NCI-H1105 treated with DMSO at 0.1 percent for 48 hours (cell line): Measurements from ENCODE around the gene SYT2.
"Not testable (repeated sequence)": the region's sequence is repeated elsewhere in the genome, so short reads cannot be mapped to it uniquely, and the experiment has no call there.

Source experiments
- DNase-seq: peaks from one replicate; lab custom pipeline; 2025; lab: John Stamatoyannopoulos, UW

The SYT2 gene

DNA sequence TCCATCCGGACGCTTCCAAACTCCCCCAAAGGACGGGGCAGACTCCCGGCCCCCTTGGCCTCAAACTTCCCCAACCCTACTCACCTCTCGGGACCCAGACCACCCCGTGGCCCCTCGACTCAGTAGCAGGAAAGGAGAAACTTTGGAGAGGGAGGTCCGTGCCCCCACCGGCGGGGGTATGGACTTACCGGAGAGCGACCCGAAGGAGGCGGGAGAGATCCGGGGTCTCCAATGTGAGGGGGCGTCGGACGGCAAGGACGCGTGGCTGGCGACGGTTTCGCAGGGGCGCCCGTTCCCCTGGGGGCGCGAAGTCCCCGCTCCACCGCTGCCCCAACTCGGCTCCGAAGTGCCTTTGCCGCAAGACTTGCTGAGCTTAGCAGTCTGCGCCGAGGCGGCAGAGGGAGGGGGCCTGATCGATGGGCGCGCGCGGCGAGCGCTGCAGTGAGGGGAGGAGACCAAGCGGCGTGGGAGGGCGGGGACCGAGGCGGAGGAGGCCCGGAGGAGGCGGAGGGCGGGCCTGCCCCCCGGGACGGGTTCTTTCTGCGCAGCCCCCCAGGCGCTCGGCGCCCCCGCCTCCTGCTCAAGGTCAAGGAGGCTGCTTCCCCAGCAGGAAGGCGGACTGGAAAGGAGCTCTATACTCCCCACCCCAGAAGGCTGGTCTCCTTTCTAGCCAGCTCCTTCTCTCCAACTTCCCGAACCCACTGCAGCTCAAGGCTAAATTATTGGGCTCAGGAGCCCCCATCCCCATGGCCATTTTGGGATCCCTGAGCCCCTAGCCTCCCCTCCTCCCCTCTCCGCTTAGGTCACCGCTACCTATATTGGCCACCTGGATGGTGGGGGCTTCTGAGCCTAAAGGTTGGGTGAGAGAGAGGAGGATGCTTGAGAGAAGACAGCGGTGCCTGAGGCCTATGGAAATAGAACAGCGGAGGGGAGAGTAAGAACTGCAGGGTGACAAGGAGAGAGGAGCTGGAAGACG is at the start of gene SYT2:
SYT2 (minus strand) TSS at position 385 of the 976 bp plus-strand sequence. CDS start 104,682 bp downstream, outside the sequence.
- DNase-seq: peak; percentile 75

DNA sequence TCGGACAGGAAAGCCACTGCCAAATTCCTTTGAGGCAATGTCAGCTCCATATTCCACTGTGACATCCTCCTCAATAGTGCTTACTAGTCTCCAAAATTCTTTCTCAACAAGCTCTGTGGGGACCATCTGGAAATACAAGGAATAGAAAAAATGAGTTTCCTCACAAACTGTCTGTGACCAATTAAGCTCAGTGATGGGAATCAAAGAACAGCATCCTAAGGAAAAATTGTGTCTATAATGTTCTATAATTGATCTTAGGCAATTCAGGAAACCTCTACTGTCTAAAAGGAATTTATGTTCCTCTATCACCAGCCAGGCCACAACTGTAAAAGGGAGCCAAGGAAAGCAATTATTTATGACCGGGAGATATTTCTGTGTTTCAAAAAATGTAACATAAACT is 46.1 kb upstream of the SYT2 start:
- DNase-seq: no peak

DNA sequence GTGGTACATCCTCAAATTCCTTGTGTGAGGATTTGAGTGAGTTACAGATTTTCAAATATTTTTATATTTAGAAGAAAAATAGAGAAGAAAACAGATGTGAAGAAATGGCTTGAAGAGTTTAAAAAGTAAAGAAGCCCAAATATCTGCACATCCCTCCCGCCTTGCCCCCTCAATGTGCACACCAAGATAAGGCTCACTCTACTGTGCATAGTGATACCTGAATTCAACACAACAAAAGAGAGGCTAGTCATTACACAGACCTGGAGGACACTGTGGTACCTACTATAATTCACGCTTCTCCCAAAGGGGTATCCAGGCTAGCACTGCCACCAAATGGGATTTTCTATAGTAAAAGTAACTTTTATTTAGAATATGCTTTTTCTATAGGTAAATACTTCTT is 44.0 kb upstream of the SYT2 start:
- DNase-seq: no peak

DNA sequence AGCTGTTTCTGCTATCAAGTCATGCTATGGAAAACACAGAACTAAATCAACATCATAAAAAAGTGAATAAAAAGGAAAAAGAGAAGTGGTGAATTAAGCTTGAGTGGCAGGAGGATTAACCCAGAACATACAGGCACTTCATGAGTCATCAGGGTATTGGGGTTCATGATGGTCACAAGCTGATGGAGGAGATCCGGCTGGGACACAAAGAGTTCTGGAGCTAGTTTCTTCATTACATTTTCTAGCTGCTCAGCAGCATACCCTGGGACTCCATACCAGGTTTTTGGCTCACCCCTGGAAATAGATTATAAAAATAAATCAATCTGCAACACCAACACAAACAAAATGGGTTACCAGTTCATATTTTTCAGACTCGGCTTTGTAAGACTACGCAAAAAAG is 42.5 kb upstream of the SYT2 start:
- DNase-seq: no peak

DNA sequence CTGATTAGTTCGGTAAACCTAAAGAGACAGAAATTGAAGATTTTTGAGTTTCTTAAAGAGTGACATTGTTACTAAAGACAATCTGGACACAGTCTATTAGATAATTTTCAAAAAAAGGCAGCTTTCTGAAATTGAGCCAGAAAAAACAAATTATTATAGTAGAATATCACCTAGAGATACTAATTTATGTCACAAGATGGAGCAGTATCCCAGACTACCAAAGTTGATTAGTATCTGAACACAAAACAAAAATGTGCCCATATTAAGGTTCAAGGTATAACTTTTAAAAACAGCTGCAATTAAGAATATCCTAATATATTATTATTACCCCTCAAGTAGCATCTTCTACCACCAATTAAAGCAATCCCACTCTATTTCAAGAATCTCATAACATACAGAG is 40.5 kb upstream of the SYT2 start:
- no peak for DNase-seq

DNA sequence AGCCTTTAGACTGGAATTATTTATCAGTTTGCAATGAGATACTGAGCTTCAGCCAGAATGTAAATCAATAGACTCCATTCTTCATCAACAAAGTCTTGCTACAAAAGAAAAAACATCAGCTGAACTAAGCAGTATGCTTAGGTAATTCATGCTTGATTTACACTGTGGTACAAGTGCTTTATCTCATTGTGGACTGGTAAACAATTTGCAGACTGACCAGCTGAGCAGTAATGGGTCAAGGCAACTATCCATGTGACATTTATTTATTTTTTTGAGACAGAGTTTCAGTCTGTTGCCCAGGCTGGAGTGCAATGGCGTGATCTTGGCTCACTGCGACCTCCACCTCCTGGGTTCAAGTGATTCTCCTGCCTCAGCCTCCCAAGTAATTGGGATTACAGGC is 39.8 kb upstream of the SYT2 start:
- no peak for DNase-seq

DNA sequence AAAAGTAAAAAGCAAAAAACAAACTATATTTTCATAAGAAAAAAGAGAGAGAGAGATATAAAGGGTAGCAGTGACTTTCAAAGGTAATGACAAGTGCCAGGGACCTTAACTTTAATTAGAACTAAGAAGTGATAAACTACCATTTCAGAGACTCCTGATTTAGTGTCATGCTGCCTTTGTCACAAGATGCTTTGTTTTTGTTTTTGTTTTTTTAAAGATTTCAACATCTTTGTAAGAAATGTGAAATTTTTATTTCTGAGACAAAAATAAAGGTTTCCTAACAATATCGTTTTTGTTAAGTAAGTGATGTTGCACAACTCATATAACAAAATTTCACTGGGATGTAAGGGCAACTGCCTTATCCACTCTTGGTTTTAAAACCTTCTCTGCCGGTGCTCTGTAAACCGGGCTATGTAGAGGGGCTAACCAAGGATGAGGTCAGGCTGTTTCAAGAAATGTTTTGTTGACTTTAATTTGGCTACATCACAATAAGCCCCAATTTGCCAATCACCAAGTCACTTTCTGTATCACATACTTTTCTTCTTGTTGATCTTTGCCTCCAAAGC is 35.2 kb upstream of the SYT2 start:
- no peak for DNase-seq

DNA sequence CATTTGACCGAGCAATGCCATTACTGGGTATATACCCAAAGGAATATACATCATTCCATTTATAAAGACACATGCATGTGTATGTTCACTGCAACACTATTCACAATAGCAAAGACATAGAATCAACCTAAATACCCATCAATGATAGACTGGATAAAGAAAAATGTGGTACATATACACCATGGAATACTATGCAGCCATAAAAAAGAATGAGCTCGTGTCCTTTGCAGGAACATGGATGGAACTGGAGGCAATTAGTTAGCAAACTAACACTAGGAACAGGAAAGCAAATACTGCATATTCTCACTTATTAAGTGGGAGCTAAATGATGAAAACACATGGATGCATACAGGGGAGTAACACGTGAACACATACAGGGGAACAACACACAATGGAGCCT is 34.5 kb upstream of the SYT2 start:
- DNase-seq: not testable (repeated sequence)

DNA sequence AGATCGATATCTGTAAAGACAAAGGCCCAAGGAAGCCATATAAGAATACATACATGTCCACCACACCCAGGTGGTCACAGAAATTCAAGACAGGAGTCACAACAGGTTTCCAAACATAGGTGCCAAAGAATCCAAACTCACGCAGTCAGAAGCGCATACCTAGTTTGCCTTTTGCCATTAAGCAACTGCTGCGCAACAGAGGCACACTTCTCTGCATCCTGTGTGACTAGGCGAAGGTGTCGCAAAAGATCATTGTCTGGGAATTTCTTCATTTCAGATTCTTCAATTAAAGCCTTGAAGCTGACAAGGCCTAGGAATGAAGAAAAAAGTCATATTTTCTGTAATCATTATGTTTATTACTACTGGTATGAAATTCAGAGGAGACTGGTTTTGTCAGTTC is 32.2 kb upstream of the SYT2 start:
- no peak for DNase-seq

DNA sequence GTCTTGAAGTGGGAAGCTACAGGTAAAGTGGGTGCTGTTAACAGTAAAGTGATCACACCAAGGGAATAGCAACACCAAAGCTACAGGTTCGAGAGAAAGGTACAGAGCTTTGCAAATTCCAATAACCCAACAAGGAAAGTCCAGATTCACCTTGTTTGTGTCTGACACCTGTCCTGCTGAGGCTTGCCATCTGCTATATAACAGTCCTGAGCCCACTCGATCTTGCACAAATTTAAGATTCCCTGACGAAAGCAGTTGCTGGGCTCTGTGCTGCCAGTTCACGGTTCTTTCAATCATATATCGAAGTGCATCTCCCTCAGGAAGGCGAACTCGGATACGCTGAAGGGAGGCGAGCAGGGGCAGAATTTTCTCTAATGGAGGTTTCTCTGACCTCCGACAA is 23.0 kb upstream of the SYT2 start:
- DNase-seq: no peak

DNA sequence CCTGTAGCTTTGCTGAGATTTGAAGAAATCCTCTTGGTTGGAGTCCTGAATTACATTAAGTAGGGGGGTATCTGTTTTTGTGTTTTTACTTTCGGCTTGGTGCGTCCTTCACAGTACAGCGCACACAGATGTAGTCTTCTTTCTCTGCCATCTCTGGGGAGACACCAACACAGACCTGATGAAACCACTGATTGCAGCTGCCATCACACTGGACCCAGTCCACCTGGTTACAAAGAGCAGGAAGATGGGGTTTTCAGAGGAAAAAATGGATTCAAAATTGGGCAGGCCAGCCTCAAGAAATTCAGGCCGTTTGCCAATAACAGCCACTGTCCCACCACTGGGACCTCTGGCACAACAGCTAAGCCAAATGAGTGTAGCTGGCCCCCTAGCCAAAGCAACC is 18.7 kb upstream of the SYT2 start:
- no peak for DNase-seq

DNA sequence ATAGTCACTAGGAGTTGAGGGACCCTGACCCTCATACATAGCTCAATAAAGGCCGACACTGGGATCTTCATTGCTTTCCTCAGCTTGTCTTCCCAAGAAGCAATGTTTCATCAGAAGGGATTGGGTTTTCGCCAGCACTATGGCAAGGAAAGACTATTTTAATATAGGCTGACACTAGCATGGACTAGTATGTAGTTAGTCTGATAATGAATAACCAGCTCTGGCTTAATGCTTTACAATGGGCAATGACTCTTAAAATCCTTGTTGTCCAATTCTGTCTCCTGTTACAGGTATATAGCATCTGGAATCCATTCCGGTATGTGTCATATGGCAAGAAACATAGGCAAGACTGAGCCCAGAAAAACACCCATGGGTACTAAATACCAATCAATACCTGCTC is 15.3 kb upstream of the SYT2 start:
- no peak for DNase-seq

DNA sequence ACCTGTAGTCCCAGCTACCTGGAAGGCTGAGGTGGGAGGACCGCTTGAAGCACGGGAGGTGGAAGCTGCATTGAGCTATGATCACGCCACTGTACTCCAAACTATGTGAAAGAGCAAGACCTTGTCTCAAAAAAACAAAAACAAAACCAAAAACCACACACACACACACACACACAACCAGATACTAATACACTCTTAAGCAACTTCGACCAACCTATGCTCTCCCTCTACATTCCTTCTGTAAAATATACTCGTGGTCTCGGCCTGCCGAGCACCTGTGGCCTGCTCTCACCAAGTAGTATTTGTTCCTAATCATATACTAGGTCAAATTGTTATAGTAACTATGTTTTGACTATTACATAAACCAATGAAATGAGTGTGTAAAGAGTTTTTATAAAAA is 13.5 kb upstream of the SYT2 start:
- no peak for DNase-seq

DNA sequence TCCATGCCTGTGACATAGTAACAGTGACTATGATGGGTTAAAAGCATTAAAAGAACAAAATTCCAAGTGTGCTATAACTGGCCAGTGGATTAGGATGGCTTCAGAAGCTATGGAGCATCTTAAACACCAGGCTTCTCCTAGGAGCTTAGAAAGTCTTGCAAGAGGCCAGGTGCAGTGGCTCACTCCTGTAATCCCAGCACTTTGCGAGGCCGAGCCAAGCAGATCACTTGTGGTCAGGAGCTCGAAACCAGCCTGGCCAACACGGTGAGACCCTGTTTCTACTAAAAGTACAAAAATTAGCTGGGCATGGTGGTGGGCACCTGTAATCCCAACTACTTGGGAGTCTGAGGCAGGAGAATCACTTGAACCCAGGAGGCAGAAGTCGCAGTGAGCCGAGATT is 12.8 kb upstream of the SYT2 start:
- not testable (repeated sequence) for DNase-seq

DNA sequence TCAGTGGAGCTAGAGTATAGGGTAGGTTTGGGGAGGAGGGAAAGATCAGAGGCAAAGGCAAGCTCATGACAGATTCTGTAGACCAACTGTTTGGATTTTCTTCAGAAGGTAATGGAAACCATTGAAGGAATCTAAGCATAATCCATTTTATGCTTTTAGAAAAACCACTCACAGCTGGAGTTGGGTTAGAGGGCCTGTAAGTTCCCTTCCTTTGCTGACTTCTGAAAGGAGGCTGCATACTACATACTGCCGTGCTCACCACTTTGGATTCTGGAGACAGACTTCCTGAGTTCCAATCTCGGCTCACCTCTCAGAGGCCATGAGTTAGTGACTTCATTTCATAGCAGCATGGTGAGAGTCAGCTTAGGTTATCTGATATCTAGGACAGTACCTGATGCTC is 6.4 kb upstream of the SYT2 start:
- DNase-seq: no peak

DNA sequence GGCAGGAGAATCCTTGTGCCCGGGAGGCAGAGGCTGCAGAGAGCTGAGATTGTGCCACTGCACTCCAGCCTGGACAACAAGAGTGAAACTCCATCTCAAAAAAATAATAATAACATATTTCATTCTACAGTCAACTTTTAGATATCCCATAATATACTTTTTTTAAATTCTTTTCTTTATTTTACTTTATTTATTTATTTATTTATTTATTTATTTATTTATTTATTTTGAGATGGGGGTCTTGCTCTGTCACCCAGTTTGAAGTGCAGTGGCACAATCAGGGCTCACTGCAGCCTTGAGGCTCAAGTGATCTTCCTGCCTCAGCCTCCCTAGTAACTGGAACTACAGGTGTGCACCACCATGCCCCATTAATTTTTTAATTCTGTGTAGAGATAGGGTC is 3.9 kb upstream of the SYT2 start:
- DNase-seq: not testable (repeated sequence)

DNA sequence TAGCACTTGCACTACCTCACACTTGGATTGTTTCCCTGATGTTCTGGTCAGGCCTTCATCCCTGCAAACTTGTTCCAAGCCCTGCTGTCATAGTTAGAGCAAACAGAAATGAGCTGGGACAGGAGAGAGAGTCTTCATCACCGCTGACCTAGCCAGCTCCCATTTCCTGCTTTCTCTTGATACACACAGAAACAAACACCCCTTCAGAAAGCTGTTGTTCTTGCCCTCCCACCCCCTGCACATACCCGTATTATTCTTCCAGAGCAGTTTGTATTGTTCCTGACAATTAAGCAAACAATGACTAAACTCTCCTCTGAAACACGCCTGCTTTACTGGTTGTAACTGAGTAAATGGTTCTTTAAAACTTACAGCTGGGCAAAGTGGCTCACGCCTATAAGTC is 2.9 kb upstream of the SYT2 start:
- no peak for DNase-seq

DNA sequence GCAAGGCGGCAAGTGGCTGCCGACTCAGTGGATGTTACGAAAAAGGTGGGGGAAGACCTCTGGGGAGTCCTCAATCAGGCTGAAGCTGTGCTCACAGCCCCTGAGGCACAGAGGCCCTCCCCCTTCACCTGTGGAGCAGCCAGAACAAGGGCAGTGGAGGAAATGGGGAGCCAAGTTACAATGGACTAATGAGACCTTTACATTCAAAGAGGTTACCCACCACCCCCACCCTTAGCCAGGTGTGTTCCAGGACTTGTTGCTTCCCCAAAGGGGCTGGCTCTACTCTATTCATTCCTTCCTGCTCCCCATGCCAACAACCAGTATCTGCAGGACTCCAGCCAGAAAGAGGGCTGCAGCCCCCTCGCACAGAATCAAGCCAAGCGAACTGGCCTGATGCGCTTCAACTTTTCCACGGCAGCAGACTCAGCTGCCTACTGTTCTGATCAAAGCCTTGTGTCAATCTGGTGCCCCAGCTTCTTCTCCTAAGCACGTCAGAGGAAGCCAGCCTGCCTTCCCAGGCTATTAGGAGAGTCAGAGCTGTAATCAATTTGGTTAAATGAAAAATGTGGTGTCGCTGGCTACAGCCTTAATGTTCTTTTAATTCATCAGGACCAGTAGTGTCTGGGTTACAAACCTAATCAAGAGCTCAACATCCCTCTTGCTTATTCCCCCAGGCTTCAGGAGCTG is 1.8 kb upstream of the SYT2 start:
- no peak for DNase-seq

DNA sequence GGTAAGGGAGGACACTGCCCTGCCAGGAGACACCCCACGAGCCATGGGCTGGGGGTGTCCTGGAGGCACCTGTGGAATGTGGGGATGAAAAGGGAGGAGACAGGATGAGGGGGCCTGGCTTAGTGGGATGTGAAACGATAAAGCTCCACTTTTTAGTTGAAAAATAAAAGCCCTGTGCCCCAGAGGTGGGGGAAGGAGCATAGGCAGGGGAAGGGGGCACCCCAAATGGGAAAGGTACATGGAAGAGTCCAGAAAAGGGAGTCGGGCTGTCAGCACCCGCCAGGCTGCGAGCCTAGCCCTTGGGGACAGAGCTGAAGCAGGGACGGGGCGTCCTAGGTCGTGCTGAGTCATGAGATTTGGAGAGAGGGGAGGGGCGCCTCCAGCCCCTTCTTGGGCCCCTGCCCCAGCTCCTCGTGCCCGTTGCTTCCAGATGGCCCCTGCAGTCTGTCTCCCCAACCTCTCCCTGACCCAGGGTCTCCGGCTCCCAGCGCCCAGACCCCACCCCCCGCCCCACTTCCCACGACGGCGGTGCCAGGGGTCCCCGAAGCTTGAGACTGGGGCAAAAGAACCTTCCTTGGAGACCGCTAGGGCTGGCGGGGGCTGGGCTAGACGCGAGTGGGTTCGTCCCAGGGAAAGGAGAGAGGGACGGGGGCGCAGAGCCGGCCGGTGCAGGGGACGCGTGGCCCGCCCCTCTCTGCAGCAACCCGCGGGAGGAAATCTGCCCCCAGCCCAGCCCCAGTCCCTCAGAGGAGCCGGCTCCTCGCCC is 795 bp downstream of the SYT2 start:
- DNase-seq: no peak

DNA sequence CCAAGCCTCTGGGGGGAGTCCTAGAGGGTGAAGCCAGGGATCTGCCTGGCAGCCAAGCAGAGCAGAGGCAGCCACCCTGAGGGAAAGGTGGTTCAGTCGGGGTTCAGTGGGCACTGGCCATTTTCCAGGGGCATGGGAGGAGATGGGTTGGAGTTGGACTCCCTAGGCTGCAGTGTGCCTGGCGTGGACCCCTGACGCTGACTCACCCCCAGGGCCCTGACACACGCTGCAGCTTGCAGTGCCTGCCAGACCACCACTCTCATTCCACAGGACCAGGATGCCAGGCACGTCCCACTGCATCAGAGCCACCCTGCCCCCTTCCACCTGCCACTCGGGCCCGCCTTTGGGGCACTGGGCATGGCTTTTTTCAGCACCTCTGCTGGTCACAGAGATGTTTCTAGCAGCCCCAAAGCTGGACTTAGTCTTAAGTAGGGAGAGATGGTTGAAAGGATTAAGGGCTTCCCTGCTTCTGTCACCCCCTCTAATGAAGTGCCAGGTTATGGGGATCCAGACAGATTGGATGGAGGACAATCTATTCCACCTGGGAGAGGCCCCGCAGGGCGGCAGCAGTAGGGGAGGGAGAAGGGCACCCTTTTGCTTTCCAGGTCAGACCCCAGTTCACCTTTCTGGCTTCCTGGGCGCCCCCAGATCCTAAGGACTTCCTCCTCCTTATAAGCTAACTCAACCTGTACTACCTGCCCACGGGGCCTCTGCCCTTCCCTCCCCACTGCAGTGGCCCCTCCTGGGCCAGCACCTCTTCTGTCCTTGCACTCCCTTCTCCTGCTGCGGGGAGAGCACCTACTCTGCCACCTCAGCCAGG is 1.6 kb downstream of the SYT2 start:
- DNase-seq: no peak

DNA sequence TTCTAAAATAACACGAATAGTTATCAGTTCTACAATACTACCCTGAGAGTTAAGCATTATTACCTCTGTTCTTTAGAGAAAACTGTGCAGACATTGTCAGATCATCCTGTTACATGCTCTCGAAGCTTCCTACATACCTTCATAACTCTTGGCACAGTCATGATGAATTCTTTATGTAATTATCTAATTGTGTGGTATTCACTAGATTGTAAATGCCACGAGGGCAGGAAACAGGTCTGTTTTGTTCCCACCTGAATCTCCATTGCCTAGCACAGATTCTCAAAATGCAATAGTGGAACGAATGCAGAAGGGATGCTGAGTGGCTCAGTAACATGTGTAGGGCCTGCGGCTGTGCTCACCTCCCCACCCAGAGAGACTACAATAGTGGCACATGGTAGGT is 3.4 kb downstream of the SYT2 start:
- no peak for DNase-seq
